ENCODE data around the gene SPATA1.

The SPATA1 gene

DNA sequence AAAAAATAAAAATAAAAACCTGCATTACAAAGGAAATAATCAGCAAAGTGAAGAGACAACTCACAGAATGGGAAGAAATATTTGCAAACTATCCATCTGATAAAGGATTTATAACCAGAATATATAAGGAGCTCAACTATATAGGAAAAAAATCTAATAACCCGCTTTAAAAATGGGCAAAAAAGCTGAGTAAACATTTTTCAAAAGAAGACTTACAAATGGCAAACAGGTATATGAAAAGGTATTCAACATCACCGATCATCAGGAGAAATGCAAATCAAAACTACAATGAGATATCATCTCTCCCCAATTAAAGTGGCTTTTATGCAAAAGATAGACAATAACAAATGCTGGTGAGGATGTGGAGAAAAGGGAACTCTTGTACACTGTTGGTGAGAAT lies 4.0 kb downstream of the SPATA1 start:
- TF ChIP-seq TAF1 (IDR thresholded peaks at IDR 0.05; ENCODE audit: borderline replicate concordance, low read depth, low read length) (no peak), POLR2A (IDR thresholded peaks at IDR 0.05; ENCODE audit: low read depth, low read length) (no peak), POLR2AphosphoS5 (IDR thresholded peaks at IDR 0.05; ENCODE audit: low read depth, low read length) (no peak)
- FAIRE-seq (no peak), DNase-seq (ENCODE audit: insufficient read length) (no peak)

DNA sequence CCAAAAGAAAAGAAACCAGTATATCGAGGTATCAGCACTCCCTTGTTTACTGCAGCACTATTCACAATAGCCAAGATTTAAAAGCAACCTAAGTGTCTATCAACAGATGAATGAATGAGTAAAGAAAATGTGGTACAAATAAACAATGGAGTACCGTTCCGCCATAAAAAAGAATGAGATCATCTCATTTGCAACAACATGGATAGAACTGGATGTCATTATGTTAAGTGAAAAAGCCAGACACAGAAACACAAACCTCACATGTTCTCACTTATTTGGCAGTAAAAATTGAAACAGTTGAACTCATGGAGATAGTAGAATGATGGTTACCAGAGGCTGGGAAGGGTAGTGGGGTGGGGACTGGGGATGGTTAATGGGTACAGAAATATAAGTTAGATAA lies 4.5 kb downstream of the SPATA1 start:
- no peak for FAIRE-seq
- DNase-seq (ENCODE audit: insufficient read length): no peak
- TF ChIP-seq TAF1 (IDR thresholded peaks at IDR 0.05; ENCODE audit: borderline replicate concordance, low read depth, low read length) (no peak), POLR2AphosphoS5 (IDR thresholded peaks at IDR 0.05; ENCODE audit: low read depth, low read length) (no peak)

- FAIRE-seq (peak; percentile 48), DNase-seq (ENCODE audit: insufficient read length) (no peak)
- TF ChIP-seq TAF1 (IDR thresholded peaks at IDR 0.05; ENCODE audit: borderline replicate concordance, low read depth, low read length): no peak
- no peak for TF ChIP-seq POLR2A (IDR thresholded peaks at IDR 0.05; ENCODE audit: low read depth, low read length)
- TF ChIP-seq POLR2AphosphoS5 (IDR thresholded peaks at IDR 0.05; ENCODE audit: low read depth, low read length): no peak
Observed at GRCh38 chr1:84524590-84524989, 18.4 kb downstream of the SPATA1 start.

GRCh38 chr1:84525779-84526178 lies 19.6 kb downstream of the SPATA1 start:
- DNase-seq (ENCODE audit: insufficient read length) (no peak), FAIRE-seq (no peak)
- TF ChIP-seq TAF1 (IDR thresholded peaks at IDR 0.05; ENCODE audit: borderline replicate concordance, low read depth, low read length): no peak
- no peak for TF ChIP-seq POLR2A (IDR thresholded peaks at IDR 0.05; ENCODE audit: low read depth, low read length)
- no peak for TF ChIP-seq POLR2AphosphoS5 (IDR thresholded peaks at IDR 0.05; ENCODE audit: low read depth, low read length)

GRCh38 chr1:84538599-84538998 lies 32.4 kb downstream of the SPATA1 start:
- no peak for TF ChIP-seq TAF1 (IDR thresholded peaks at IDR 0.05; ENCODE audit: borderline replicate concordance, low read depth, low read length)
- TF ChIP-seq POLR2AphosphoS5 (IDR thresholded peaks at IDR 0.05; ENCODE audit: low read depth, low read length): no peak
- TF ChIP-seq POLR2A (IDR thresholded peaks at IDR 0.05; ENCODE audit: low read depth, low read length): no peak
- DNase-seq (ENCODE audit: insufficient read length) (no peak), FAIRE-seq (peak; percentile 66)

GRCh38 chr1:84539972-84540371 lies 33.8 kb downstream of the SPATA1 start:
- DNase-seq (ENCODE audit: insufficient read length) (no peak), FAIRE-seq (no peak)
- TF ChIP-seq POLR2A (IDR thresholded peaks at IDR 0.05; ENCODE audit: low read depth, low read length) (no peak), POLR2AphosphoS5 (IDR thresholded peaks at IDR 0.05; ENCODE audit: low read depth, low read length) (no peak)

- DNase-seq (ENCODE audit: insufficient read length) (no peak), FAIRE-seq (no peak)
- TF ChIP-seq TAF1 (IDR thresholded peaks at IDR 0.05; ENCODE audit: borderline replicate concordance, low read depth, low read length): no peak
- TF ChIP-seq POLR2AphosphoS5 (IDR thresholded peaks at IDR 0.05; ENCODE audit: low read depth, low read length): no peak
Observed at GRCh38 chr1:84540759-84541158, 34.6 kb downstream of the SPATA1 start.

GRCh38 chr1:84541679-84542078 lies 35.5 kb downstream of the SPATA1 start:
- no peak for DNase-seq (ENCODE audit: insufficient read length)
- FAIRE-seq: no peak
- no peak for TF ChIP-seq TAF1 (IDR thresholded peaks at IDR 0.05; ENCODE audit: borderline replicate concordance, low read depth, low read length)
- TF ChIP-seq POLR2A (IDR thresholded peaks at IDR 0.05; ENCODE audit: low read depth, low read length): no peak
- TF ChIP-seq POLR2AphosphoS5 (IDR thresholded peaks at IDR 0.05; ENCODE audit: low read depth, low read length): no peak

DNA sequence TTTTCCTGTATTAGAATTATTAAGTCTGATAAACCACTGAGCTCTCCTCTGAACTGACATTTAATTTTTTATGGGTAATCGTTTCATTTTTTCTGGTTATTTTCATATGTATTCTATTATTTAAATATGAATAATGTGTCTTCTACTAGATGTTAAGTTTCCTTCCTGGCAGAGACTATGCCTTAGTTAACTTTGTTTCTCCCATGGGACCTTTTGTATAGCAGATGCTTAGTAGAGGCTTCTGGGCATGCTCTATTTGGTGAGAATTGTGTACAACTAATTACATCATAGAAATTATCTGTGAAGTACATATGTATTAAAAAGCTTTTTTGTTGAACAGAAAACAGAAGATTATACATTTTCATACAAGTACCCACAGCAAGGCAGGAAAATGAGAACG lies 44.6 kb downstream of the SPATA1 start:
- no peak for TF ChIP-seq POLR2AphosphoS5 (IDR thresholded peaks at IDR 0.05; ENCODE audit: low read depth, low read length)
- no peak for TF ChIP-seq TAF1 (IDR thresholded peaks at IDR 0.05; ENCODE audit: borderline replicate concordance, low read depth, low read length)
- TF ChIP-seq POLR2A (IDR thresholded peaks at IDR 0.05; ENCODE audit: low read depth, low read length): no peak
- DNase-seq (ENCODE audit: insufficient read length): no peak
- FAIRE-seq: no peak

GRCh38 chr1:84569216-84569615 lies 63.0 kb downstream of the SPATA1 start:
- TF ChIP-seq TAF1 (IDR thresholded peaks at IDR 0.05; ENCODE audit: borderline replicate concordance, low read depth, low read length) (no peak), POLR2A (IDR thresholded peaks at IDR 0.05; ENCODE audit: low read depth, low read length) (no peak), POLR2AphosphoS5 (IDR thresholded peaks at IDR 0.05; ENCODE audit: low read depth, low read length) (no peak)
- FAIRE-seq (no peak), DNase-seq (ENCODE audit: insufficient read length) (no peak)

DNA sequence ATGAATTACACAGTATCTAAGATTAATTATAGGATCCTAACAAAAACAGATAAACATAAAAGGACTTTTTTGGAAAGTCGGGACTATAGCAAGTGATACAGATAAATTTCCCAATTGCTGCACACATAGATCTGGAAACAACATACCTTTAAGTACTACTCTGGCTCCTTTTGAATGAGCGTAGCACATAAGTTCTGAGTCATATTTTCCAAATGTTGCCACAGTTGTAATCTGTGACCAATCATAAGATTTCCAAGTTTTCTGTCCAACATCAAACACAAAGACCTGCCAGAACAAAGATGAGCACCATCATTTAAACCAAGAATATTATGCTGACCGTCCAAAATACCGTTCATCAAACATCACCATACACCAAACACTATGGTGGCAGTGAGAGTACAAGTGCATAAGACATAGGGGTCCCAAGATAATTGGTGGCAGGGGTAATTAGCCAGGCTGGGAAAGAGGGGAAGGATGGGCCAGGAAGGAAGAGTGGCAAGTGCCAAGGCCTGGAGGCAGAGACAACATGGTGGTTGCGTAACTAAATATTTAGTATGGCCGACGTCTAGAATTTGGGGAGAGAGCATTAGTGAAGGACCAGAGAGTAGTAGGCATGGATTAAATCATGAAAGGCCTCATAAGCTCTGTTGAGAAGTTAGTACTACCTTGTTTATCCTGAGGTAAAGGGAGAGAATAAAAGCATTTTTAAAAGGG lies 64.4 kb downstream of the SPATA1 start:
- no peak for DNase-seq (ENCODE audit: insufficient read length)
- TF ChIP-seq POLR2AphosphoS5 (IDR thresholded peaks at IDR 0.05; ENCODE audit: low read depth, low read length) (no peak), TAF1 (IDR thresholded peaks at IDR 0.05; ENCODE audit: borderline replicate concordance, low read depth, low read length) (no peak), POLR2A (IDR thresholded peaks at IDR 0.05; ENCODE audit: low read depth, low read length) (no peak)
- FAIRE-seq: no peak

- FAIRE-seq (no peak), DNase-seq (ENCODE audit: insufficient read length) (no peak)
- TF ChIP-seq POLR2AphosphoS5 (IDR thresholded peaks at IDR 0.05; ENCODE audit: low read depth, low read length): no peak
Observed at GRCh38 chr1:84571150-84571535, 65.0 kb downstream of the SPATA1 start.

GRCh38 chr1:84573481-84573966 lies 67.3 kb downstream of the SPATA1 start:
- no peak for TF ChIP-seq POLR2A (IDR thresholded peaks at IDR 0.05; ENCODE audit: low read depth, low read length)
- TF ChIP-seq TAF1 (IDR thresholded peaks at IDR 0.05; ENCODE audit: borderline replicate concordance, low read depth, low read length): no peak
- TF ChIP-seq POLR2AphosphoS5 (IDR thresholded peaks at IDR 0.05; ENCODE audit: low read depth, low read length): no peak
- DNase-seq (ENCODE audit: insufficient read length): no peak
- no peak for FAIRE-seq
